Measurements from ENCODE around the gene NBL1.

The NBL1 gene, protein sequence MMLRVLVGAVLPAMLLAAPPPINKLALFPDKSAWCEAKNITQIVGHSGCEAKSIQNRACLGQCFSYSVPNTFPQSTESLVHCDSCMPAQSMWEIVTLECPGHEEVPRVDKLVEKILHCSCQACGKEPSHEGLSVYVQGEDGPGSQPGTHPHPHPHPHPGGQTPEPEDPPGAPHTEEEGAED

DNA sequence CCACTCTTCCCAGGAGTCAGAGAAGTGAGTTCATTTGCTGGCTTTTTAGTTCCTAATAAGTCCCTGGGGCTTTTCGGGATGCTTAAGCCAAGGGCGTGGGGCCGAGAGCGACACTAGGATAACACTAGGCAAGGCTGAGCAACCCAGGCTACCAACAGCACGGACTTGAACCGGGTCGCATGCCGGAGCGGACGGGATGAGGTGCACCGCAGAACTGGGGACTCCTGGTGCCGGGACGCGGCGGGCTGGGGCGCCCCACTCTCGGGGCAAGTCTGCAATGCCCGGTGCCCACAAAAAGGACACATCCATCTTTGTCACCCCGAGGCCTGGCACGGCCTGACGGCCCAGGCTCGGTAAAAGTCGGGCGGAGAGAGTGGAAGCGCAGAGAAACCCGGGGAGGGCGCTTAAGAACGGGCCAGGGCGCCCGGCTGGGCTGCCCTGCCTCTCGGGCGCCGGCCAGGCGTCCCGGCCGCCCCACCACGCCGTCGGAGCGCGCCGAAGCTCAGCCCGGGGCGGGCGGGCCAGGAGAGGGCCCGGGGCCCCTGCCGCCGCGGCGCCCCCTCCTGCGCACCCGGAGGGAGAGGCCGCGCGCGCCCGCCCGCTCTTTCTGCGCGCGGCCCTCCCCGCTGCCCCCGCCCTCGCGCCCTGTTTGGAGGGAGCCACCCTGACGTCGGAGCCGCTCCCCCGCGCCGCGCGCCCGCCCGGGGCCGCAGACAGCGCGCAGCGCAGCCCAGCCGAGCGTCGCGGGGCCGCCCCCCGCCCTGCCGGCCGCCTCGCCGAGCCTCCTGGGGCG, at the start of gene NBL1:
TSS of gene NBL1 (plus strand) at position 710 of the 793 bp plus-strand sequence. CDS start 10,720 bp downstream, outside the sequence.
- DNase-seq: peak; percentile 75 to 77

DNA sequence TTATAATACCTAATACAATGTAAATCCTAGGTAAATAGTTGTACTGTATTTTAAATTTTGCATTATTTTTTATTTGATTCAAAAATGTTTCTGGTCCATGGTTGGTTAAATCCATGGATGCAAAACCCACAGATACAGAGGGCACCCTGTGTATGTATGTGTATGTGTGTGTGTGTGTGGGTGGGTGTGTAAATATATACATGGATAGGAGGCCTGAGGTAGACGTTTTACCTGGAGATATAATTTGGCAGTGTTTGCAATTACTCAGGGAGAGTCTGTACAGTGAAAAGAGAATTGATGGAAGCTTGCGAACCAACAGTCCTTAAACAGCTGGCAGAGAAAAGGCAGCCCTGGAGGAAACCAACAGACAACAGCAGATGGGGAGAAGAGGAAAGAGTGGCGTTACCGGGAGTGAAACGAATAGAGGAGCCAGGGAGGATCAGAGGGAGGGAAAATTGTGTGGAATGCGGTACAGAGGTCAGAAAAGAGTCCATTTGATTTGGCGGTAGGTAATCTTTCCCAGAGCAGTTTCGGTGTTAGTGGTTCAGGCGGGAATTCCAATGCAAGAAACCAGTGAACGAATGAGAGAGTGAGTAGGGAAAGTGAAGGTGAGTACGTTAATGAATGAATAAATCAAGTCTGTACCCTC, 47.9 kb upstream of the NBL1 start:
- no peak for DNase-seq

DNA sequence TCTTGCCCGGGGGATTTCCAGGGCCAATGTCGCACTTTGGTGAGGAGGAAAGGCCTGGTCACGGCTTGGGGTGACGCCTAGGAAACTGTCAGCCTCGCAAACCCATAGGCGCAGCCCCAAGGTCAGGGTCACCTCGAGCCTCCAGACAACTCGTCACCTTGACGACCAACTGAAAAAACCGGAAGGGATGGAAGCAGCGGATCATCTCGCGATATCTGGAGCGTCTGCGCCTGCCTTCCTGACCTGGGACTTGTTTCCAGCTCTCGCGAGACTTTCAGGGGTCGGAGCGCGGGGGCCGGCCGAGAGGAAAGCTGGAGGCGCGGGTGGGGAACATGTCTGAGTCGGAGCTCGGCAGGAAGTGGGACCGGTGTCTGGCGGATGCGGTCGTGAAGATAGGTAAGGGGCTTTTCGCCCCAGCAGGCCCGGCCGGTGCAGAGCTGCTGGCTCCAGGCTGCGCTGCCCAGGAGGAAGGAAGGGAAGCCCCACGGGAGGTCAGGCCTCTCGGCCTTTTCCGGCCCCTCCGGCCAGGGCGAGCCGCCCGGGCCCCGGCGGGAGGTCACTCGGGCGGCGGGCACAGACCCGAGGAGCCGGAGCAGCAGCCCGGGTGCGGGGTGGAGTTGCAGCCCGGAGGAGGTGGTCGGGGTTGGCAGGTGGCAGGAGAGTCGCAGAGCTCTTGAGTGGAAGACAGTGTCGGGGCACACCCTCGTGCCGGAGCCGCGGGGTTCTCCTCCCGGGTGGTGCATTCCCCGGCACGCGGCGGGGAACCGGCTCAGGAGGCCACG, 47.2 kb upstream of the NBL1 start:
- peak; percentile 97 for DNase-seq

DNA sequence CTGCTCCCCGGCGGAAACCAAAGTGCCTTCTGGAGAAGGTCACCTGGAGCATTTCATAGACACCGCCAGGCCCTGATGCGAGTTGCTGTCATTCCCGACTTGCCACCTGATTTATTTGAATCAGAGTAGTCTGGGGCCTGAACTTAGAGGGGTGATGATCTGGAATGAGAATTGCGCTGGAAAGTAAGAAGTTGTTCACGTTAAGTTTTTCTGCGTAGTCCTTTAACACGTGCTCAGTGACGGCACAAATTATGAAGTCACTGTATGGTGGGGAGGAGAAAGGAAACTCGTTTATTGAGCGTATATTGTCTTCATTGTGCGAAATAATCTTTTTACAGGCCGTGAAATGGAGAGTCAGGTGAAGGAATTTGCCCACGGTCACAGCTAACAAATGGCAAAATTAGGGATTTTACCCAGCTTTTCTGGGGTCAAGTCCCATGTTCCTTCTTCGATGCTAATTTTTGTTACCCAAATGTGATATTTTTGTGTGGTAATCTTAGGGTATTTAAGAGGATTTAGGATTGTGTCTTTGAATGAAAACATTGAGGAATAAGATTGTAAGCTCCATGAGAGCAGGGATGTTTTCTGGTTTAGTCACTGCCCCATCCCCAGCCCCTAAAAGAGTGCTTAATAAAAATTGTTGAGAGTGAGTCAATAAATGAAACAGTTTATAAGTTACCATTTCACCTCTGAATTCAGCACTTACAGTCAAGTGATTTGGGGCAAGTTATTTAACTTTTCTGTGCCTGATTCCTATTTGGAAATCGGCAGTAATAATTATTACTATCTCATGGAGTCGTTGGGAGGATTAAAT, 46.4 kb upstream of the NBL1 start:
- no peak for DNase-seq

DNA sequence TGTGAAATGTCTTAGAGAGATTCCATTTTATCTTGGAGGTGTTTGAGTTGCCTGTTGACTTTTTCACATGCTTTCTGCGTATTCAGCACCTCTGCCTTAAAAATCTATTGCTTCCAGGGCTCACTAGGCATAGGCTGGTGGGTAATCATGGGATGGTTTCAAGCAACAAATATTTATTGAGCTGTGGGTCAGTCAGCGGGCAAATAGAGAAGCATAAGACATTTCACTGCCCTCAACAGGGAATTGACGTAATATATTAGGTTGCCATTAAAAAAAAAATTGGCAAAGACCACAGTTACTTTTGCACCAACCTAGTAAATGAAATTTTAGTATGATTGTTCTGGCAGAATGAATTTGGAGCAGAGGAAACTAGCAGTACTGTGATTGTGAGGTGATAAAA, 44.3 kb upstream of the NBL1 start:
- no peak for DNase-seq

DNA sequence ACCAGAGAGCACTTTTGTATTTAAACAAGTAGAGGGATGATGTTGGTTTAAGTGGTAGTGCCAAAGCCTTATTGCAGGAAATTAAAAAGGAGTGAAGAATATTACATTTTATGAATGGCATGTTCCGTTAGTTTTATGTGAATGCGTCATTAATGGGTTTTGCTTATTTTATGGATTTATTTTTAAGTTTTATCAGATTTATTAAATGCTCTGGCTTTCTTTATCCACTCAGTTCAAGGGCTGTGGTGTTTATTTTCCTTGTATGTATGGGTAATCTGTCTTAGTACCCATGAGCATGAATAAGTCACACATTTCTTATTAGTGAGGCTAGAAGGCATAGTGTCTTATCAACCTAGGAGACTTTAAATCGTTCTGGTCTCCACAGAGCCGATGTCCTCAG, 41.6 kb upstream of the NBL1 start:
- no peak for DNase-seq

DNA sequence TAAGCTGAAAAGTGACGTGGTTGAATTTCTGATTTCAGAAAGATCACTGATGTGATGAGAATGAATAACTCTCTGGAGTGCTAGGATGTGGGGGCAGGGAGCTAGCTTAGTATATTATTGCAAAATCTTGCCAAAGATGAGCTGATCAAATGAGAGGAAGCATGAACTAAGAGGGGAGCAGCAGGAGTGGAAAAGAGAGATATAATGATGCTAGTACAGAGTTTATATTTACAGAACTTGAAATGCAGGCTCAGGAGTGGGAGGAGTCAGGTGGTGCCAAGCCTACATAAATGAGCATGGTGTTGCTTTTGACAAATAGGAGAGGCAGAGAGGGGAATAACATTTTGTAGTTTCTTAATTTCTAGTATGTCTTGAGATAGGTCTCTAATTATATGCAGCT, 38.1 kb upstream of the NBL1 start:
- no peak for DNase-seq

DNA sequence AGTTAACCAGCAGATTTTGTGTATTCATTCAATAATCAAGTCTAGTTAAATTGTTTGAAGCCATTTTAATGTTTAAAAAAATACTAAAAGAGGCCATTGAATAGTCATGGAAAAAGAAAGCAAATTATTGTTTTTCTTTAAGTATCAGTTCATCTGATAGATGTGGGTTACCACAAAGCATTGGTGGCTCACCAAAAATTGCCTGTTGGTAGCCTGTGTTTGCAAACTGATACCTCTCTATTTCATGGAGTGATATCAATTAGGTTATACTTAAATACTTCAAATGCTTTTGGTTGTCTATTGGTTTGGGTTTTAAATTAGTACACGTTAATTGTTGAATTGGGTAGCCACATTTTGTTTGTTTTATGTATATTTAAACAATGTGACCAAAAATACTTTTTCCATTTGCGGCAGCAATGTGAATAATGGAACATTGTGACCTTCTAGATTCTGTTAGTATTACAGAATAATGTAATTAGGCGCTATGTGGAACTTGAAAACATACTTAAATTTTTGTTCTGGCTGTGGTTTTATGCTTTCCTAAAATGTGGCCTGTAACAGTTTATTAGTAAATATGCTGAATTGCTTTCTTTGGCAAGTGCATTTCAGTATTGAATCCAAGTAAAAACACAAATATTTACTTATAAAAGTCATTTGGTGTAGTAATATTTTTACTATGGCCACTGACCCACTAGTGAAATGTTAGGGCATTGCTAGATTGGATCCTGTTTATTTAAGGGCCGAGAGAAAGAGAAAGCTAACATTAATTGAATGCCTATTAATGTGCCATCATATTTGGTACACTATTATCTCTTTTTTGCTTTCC, 37.1 kb upstream of the NBL1 start:
- peak; percentile 28 to 49 for DNase-seq

DNA sequence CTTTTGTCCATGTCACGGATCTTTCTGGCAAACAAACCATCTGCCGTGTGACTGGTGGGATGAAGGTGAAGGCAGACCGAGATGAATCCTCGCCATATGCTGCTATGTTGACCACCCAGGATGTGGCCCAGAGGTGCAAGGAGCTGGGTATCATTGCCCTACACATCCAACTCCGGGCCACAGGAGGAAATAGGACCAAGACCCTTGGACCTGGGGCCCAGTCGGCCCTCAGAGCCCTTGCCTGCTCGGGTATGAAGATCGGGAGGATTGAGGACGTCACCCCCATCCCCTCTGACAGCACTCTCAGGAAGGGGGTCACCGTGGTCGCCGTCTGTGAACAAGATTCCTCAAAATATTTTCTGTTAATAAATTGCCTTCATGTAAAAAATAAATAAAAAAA, 35.9 kb upstream of the NBL1 start:
- no peak for DNase-seq

DNA sequence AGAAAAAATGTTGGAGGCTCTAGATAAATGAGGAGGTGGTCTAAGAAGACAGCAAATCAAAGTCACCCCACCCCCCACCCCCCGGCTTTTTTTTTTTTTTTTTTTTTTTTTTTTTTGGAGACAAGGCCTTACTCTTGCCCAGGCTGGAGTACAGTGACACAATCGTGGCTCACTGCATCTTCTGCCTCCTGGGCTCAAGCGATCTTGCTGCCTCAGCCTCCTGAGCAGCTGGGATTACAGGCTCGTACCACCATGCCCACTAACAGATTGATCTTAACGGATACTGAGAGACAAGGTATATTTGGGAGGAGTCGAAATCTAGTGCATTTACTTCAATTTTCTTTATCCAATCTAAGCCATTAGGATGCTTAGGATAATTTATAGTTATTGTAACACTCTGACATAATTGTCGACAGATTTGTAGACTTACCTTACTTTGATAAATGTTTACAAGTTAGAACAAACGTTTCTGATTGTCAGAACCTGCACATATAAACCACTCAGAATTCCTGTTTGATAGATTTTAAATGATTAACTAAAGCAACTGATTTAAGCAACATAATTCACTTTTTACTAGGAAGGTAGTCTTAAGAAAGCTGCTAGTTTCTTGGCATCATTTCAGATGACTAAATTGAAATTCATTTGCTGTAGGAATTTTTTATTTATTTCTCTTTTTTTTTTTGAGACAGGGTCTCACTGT, 33.7 kb upstream of the NBL1 start:
- DNase-seq: no peak

DNA sequence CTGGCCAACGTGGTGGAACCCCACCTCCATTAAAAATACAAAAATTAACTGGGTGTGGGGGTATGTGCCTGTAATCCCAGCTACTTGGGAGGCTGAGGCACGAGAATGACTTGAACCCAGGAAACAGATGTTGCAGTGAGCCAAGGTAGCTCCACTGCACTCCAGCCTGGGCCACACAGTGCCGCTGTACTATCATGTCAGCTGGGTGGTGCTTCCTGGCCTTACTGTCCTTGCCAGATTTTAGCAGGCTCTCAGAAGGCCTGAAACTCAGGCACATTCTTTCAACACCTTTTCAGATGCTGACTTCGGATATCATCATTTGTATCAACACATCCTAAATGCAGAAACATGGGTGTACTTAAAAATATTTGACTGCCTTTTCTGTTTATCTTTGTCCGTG, 31.6 kb upstream of the NBL1 start:
- DNase-seq: no peak

DNA sequence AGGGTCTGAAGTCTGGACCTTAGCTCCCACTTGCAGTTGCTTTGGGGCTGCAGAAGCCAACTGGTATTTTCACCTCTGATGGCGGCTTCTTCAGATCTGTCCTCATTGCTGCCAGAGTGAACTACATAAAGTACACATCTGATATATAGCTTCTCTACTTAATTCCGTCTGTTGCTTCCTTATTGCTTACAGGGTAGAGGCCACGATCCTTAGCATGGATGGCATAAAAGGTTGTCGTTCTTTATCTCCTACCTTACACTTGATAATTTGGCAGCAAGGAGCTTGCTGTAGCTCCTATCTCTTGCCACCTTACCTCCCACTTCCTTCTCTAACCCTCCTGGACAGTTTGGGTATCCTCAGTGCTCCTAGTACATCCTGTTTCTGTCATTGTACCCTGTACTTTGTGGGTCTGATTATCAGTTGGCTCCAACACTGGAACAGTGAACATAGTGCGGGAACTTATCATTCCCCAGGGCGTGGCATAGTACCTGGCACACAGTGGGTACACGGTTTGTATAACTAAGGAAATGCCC, 30.9 kb upstream of the NBL1 start:
- DNase-seq: no peak

DNA sequence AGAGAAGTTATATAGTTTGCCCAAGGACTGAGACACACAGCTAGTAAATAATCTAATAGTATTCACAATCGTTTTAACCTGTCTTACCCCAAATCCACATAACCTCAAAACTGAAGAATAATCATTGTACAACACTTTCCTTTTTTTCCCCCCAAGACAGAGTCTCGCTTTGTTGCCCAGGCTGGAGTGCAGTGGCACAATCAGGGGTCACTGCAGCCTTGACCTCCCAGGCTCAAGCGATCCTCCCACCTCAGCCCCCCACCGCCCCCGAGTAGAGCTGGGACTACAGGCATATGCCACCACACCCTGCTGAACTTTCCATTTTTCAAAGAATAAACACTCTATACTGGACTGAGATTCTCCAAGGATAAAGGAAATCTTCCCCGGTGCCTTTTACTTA, 28.7 kb upstream of the NBL1 start:
- no peak for DNase-seq

DNA sequence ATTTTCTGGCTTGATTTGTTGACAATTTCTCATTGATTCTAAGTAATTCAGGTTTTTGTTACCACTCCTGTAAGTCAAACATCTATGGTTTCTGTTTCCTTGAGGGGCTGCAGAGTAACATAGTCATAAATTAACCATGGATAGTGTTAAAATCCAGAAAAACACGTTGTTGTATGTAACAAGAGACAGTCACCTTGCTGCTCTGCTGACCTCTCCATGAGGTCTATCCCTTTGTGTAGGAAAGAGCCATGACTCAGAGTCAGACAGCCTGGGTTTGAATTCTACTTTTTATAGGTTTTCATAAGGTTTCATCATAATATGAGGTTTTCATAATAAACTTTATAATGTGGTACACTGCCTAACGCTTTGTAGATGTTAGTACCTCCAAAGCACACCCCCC, 27.6 kb upstream of the NBL1 start:
- no peak for DNase-seq

DNA sequence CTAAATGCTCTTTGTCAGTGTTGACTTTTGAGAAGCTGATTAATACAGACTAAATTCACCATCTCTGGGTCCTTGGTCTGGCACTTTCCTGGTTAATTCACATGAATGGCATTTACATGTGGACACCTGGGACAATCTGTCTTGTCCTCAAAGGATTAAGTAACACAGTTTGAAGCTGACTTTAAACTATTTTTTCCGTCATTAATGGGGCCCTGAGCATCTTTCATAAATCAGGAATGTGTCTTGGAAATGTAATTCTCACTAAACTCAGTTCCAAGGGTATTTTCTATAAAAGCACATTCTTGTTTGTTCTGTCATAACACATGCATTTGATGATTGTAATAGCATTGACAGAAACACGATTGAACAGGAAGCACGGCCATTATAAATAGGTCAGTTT, 26.7 kb upstream of the NBL1 start:
- no peak for DNase-seq

DNA sequence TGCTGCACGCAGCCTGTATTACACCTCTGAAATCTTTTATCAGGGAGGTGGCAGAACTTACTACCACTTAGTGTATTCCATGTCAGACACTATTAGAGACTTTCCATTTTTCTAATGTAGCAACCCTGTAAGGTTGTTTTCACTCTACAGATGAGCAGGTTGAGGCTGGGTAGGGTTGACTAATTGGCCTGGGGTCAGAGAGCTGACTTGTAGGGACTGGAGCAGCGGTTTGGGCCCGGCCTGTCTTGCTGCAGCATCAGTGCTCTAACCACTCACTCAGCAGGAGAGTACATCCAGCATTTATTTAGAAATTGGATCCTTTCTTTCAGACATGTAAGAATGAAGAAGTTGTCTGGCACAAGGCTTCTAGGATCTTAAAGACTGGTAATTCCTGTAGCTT, 25.7 kb upstream of the NBL1 start:
- DNase-seq: no peak

DNA sequence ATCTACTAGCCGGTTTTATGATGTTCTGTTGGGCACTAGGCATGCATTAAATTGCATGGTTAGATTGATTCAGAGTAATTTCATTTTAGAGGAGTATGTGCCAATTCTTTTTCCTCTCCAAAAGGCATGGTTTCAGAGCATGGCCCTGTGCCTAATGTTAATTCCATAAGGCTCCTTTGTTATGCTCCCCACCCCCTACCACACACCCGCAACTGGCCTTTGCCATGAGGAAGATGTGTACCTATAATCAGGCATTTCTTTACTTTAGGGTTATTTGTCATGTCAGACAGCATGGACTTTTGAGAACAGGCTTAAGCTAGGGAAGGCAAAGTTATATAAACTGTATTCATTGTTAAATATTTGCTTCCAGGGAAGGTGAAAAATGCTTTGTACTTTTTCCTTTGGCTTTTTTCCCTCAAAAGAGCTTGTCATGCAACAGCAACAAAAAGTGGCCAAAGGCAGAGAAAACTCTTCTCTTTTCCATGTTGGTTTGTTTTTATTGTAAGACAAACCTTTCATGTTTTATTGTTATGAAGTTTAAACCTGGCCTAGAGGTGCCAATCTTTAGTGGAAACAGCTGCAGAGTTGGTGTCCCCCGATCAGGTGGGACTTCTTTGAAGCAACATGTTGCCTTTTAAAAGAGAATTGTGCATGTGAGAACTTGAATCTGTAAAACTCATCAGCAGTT, 24.3 kb upstream of the NBL1 start:
- DNase-seq: no peak

DNA sequence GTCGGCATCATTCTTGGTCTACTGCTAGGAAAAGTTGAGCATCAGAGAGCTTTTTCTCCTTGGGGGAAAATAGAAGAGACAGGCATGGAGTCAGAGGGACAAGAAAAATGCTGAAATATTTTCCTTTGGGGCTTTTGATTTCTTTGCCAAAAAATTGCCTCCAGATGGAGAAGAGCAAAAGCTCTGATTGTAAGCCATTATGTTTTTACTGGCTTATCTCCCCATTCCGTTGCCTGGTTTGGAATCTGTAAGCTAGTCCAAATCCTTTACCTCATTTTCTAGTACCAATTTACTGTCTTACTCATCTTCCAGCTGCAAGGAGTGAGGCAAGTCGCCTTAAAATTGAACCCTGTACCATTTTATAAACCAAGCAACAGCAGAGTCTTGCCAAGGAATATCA, 23.3 kb upstream of the NBL1 start:
- no peak for DNase-seq

DNA sequence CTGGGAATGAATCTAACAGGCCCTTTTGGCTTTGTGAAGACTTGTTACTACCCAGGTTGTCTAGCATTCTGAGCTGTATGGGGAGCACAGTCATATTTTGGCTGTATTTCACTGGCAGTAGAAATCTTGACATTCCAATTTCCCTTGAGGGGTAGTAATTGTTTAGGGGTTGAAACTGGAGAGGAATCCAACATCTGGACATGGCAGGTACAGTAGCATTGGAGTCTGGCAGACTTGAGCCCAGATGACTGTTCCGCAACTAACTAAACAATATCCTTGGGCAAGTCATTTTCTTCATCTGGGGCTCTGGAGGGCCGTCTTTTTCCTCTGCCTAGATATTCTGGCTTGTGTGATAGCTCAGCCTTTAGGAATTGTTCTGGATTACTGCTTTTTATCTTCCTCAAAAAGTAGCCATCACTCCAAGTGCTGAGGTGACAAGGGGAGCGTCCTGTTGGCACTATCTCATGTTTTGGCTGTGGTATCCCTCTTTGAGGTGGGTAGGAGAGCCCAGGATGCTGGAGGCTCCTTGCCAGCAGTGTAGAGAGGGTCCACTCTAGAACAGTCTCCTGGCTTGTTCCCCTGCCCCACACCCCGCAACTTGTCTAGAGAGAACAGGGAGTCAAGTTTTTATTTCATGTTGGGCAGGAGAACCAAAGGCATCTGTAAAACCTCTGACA, 22.7 kb upstream of the NBL1 start:
- DNase-seq: no peak

DNA sequence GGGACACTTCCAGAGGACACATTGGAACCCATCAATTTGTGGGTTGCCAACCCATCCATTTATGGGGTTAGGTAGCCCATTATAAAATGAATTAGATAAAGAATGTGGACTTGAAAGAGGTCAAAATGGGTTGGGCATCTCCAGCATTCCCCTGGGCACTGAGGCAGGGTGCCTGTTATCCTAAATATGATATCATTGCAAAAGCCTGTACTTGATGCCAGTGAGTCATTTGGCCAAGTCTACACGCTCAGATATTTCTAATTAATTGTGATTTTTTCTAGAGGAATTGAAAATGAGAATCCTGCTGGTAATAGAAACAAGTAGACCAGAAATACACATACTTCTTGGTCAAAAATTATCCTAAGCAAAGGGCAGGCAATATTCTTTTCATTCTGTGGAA, 21.9 kb upstream of the NBL1 start:
- DNase-seq: no peak

Data from activated CD4-positive, alpha-beta T cell treated with anti-CD3 and anti-CD28 coated beads, Interleukin-2, amount 50 U/mL, for 48 hours (primary cell).